CD4-positive, alpha-beta T cell treated with Interleukin-4 for 1 hour (primary cell): ENCODE results near the gene NCKAP1.

Source experiments
- DNase-seq, 2 donors: peaks; one replicate each; pipeline ENCODE4 v3.0.0-alpha.2; 2020 to 2022

The NCKAP1 gene

DNA sequence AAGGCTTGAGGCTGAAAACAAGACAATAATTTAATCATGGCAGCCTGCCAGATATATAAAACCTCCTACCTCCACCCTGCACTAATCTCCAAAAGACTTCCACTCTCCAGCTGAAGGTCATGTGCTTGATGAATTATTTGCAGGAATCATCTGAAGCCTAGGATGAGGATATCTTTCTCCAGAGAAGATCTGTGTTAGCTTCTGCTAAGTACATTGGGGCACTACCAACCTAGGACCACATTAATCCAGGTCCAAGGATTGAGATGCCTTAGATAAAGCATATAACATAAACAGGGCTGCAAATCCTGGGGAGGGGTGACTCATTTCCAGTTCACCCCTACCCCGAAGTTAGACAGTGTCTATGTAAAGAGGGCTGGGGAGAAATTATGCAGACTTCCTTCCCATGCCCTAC, 91.3 kb downstream of the NCKAP1 start:
- no peak for DNase-seq

DNA sequence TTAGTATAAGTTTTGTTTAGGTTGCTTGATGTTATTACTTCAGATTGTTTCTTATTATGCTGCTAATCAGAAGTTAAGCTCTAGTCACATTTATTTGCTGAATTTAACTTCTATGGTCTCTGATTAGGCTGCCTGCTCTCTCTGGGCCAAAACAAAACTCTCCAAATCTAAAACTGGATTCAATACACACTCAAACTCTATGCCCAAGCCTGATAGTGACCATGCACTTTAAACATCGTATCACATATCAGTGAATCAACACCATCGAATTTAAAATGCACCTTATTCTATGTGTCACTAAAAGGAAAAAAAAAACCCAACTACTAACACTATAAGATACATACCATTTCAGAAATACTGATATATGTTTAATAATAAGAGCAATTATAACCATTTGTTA, 94.9 kb downstream of the NCKAP1 start:
- no peak for DNase-seq

DNA sequence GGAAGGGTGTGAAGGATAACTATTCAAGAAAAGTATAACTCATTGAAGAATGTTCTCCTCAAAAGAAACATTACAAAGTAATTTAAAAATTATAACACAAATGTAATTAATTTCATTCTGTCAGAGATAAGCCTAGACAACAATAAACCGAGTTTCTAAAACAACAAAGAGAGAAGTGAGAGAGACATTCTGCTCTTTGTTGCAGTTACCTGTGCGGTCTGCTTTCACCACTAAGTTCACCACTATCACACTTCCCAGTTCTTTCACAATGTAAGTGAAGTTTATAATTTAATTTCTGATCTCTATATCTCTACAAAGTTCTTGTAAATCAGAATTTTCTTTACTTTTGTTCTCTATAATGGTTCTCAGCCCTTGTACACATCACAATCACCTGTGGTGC, 95.5 kb downstream of the NCKAP1 start:
- DNase-seq: no peak

DNA sequence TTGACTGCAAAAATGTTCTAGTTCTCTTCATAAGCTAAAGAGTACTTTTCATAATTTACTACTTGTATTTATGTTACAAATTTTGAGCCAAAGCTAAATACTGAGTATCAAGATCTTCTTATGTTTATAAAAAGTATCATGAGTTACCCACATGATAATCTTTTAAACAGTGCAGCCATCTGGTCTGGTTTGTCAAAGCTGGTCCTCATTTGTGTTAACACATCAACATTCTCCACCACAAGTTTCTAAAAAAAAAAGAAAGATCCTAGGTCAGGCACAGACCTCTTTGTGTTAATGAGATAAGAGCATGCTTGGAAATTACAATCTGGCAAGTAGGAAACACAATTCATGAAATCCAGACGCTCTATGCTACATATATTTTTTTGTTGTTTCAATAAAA, 96.3 kb downstream of the NCKAP1 start:
- DNase-seq: no peak

DNA sequence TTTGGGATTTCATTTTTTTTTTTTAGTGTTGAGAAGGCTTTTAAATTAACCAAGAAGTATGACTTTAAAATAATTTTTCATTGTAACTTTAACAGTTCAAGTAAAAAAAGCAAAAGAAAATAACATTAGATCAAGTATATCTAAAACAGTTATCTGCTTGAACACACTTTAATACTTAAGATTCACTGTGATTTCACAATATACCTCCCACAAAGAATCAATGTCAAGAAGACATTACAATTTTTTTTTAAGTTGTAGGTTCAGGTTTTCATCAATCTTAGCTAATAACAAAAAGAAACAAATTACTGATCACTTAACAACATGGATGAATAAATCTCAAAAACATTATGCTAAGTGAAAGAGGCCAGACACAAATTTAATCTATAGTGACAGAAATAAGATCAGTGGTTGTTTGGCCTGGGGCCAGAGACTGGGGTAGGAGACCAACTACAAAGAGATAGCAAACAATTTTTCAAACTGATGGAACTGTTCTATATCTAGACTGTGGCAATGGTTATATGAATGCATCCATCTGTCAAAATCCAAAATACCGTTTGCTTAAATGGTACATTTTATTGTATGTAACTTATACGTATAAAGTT, 97.0 kb downstream of the NCKAP1 start:
- DNase-seq: no peak

DNA sequence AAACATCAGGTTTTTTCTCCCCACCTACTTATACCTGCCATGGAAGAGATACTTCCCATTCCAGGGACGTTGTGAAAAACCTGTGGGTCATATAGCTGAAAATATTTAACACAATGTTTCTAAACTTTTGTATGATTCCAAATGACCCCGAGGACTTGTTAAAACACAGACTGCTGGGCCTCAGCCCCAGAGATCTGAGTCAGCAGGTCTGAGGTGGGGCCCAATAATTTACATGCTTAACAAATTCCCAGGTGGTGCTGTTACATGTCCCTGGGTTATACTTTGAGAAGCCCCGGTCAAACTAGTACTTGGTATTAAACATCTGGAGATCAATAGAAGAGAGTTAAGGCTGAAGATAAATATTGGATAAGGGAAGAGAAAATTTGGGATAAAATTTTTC, 100.4 kb downstream of the NCKAP1 start:
- DNase-seq: no peak

DNA sequence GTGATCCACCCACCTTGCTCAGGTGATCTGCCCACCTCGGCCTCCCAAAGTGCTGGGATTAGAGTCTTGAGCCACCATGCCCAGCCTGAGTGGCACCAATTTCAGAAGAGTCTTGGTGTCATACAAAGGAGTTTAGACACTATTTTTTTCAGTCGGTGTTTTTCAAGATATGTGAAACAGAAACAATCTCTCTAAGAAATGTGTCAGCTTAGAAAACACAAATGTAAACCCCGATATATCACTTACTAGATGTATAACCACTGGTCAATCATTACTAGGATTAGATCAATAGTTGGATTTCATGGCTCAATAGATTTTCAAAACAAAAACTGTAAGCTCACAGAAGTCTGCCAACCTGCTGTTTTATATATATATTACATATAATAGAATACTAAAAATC, 104.6 kb downstream of the NCKAP1 start:
- no peak for DNase-seq

DNA sequence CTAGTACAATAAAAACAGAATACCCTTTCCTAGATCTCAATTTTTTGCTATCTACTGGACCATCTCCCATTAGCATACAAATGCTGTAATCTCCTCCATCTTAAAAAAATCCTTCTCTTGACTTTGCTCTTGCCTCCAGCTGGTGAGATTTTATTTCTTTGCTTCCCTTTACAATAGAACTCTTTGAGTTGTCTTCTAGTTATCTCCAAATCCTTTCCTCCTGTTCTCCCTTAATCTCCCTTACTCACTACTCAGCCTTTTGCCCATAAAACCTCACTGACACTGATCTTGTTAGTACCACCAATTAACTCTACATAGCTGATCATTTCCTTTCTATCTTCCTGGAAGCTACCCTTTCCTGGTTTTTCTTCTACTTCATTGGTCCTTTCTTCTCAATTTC, 108.3 kb downstream of the NCKAP1 start:
- no peak for DNase-seq

DNA sequence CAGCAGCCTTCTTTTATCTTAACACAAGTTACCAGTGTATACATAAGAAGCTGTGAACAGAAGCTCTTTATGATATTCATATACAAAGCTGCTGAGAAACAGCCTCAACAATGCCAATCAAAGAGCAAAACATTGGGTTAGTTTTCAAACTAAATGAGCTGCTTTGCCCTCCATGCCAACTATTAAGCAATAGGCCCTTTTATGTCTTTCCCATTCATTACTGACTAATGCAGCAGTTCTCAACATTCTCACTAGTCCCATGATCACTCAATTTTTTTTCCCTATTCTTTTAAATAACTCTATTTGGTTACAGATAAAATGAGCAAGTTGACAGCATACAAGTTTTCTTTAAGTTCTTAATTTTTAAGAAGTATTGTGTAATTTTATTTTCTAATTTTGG, 114.0 kb downstream of the NCKAP1 start:
- no peak for DNase-seq

DNA sequence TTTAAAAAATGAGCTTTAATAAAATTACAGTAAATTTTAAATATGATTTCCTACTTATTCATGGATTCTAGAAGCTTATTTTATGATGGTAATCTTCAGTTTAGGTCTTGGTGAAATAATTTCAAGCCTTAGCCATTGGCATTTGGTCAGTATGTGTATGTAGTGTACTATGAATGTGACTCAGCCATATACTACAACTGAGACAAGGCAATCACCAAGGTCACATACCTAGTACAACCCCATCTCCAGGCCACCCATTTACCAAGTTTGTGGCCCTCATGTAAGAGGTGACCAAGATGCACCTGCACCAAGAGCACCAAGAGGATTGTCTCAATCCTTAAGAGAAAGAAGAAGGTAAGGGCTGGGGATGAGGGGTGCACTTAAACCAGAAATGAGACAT, 117.0 kb downstream of the NCKAP1 start:
- no peak for DNase-seq

DNA sequence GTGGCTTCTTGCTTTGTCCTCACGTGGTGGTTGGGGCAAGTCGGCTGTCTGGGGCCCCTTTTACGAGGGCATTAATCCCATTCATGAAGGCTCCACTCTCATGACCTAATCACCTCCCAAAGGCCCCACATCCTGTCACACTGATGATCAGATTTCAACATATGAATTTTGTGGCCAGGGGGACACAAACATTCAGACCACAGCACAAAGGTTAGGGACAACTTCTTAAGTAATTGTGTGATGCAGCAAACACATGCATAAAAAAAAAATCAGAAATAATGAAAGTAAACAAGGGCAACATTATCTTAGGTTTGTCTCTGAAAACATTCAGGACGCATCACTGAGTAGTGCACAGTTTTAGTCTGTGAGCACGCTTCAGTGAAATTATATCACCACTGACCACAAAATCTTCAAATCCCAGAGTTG, 117.6 kb downstream of the NCKAP1 start:
- DNase-seq: no peak

DNA sequence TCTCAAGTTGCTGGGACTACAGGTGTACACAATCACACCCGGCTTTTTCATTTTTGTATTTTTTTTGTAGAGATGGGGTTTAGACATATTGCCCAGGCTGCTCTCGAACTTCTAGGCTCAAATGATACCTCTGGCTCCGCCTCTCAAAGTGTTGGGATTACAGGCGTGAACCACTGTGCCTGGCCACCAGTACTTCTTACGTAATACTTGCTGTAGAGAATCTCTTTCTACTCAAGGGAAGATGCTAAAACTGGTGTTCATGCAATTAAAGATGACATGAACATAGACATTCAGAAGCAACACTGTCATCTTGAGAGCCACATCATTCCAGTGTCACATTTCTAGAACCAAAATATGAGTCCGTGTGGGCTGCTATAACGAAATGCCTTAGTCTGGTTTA, 118.2 kb downstream of the NCKAP1 start:
- DNase-seq: no peak

DNA sequence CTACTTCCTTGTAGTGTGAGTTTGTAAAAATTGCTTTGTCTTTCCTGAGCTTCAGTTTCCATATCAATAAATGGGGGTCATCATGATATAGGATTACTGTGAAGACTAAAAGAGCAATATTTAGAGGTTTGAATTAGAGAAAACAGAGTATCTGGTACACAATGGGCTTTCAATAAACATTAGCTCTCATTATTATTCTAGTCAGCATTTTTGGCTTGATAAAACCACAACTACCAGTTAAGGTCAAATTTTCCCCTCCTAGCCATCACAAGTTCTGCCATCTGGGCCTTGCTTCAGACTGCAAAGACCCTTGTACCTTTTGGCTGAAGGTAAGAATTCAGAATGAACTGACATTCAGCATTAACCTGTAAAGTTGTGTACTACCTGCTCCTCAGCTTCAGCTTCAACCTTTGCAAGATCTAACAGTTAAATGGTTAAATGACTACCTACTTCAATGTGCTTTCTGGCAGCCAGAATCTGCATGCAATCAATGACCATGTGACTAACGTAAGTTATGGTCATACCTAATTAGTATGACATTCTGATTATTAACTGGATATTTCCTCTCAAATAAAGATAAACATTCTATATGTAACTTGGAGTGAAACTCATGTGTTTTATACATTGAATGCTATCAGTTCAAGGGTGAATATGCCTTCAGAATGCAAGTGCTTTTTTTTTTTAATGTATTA, 119.2 kb downstream of the NCKAP1 start:
- no peak for DNase-seq

DNA sequence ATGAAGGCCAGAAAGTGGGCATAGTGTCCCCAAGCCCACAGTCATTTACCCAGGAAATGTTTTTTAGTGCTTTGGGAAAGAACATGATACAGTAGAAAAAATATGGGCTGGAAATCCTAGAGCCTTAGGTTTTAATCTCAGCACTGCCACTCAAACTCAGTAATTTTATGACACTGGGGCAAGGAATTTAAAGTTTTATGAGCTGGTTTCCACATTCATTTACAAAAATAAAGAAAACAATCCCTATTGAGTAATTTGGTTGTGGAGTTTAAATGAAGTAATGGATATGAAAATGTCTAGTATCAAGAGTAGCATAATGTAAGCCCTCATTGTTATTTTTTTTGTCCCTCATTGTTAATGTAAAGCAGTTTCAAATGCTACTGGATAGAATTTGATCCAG, 120.3 kb downstream of the NCKAP1 start:
- no peak for DNase-seq

DNA sequence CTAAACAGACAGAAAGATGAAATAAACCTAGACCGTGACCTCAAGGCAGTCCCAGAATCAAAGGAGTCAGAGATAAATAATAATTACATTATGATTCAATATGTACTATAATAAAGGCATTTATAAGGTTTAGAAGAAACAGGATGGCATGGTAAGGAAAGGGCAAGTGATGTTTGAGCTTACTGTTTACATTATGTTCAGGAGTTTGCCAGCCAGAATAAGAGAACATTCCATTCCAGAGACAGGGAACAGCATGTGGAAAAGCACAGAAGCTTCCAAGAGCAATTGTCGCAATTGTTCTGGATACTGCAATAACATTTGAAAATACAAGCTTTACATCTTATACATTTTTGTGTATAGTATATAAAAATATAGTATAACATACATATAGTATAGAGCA, 121.8 kb downstream of the NCKAP1 start:
- no peak for DNase-seq

DNA sequence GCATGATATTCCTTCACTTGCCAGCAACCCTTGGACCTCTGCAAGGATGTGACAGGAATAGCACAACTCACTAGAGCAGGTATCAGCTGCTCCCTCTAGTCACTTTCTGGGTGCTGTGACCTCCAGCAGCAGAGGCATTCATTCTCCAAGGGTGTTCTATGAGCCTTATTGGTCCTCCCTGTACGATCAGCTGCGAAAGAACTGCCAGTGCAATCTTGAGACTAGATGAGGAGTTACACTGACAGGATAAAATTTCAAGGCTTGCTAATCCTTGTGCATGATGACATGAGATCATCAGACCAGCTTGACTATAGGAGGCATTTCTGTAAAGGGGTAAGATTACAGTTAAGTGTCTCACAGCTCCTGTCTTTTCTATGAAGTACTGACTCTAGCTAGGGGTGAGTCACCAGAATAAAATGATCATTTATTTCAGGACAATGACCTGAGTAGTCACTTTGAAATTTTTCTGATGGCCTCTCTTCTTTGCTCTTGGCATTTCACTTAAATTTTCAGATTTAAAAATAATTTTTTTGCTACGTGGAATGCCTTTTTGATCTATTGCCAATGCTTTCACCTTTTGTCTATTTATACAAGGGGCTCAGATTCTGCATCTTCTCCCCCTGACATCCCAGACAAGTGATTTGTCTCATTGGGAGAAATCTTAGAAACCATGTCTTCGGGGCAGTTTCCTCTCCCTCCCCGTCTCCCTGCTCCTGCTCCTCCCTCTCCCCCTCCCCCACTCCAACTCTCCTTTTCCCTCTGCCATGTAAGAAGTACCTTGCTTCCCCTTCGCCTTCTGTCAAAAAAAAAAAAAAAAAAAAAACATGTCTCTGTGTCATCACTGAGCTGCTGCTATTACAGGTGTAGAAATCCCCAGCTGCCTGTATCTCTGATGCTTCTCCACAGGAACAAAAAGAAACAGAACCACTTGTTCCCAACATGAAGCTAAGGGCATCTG, 122.6 kb downstream of the NCKAP1 start:
- DNase-seq: no peak

DNA sequence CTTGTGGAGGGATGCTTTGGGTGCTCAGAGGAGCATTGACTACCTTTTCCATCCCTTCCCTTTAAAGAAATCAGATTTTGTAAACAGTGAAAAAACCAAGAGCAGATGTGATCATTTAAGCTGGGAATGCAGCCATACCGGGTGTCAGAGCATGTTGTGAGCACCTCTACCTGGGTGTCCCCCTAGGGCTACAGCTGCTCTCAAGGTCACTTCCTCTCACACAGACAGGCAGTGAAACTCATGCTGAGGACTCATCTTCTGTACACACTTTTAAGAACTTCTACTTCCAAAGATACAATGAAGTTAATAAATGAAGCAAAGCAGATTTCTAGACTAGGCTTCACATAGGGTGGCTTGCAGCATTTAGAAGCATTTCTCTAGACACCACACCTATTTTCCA, 123.4 kb downstream of the NCKAP1 start:
- no peak for DNase-seq

DNA sequence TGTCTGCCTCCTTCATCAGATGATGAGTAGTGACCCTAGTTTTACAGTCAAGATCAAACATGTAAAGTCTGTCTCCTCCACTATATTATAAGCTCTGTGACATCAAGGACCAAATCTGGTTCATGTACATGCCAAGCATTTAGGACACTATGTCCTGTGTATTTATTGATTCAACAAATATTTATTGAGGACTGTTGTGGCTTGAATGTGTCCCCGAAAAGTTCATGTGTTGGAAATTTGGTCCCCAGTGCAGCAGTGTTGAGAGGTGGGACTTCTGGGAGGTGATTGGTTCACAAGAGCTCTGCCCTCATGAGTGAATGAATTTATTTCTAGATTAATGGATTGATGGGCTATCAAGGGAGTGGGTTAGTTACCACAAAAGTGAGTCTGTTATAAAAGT, 125.2 kb downstream of the NCKAP1 start:
- no peak for DNase-seq

DNA sequence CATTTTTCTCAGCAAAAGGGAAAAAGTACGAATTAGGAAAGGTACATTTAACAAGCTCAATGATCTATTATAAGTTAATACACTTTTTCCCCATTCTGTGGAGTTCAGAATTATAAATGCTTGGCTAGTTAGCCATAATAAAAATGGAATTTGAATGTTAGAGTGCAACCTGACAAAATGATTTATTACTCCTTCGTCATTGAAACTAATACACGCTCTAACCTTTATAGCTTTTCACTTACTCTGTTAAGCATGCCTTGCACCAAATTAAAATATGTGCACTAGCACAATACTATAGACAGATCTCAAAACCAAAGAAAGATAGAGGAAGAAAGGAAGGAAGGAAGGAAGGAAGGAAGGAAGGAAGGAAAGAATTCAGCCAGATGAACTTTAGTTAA, 125.7 kb downstream of the NCKAP1 start:
- no peak for DNase-seq

DNA sequence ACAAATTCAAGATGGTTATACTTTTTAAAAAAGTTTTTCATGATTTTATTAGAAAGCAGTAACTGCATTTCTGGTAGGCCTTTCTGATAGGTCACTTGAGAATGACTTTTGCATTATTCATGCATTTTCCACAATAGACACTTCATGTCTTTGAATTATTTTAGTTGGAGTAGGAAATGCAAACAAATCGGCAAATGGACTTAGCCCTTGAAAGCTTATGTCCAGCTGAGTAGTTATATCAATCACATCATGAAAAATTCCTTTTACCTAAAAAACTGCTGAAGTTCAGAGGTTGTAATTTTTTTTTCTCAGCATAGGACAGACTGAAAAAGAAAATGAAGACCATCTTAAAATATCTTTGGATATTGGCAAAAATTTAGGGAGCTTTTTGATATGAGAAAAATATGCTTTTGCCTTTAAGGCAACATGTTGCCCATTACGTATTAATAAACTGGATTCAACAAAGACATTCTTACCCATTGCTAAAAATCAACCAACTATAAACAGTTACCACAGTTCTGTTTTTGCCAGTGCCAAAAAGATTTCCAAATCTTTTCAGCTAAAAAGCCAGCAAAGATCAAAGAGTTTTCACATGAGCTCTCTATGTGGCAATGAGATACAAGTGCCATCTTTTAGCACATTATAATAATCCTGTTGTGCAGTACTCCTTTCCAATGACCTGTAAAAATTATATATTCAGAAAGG, 126.3 kb downstream of the NCKAP1 start:
- no peak for DNase-seq

DNA sequence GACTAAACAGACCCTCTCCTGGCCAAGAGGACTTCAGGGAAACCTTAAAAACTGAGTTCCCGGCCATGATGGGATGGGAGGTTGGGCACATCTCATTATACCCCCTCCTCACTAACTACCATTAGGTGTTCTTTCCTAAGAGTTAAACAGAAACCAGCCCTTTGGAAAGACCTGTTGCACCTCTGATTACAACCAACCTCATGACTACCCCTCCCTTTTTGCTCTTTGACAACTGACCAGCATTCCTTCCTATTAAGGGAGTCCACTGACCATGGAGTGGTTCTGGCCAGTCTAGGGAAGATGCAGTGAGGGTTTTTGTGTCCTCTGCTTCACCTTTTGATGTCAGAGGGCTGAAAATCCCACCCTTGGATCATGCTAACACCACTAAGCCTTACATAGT, 127.3 kb downstream of the NCKAP1 start:
- DNase-seq: no peak

DNA sequence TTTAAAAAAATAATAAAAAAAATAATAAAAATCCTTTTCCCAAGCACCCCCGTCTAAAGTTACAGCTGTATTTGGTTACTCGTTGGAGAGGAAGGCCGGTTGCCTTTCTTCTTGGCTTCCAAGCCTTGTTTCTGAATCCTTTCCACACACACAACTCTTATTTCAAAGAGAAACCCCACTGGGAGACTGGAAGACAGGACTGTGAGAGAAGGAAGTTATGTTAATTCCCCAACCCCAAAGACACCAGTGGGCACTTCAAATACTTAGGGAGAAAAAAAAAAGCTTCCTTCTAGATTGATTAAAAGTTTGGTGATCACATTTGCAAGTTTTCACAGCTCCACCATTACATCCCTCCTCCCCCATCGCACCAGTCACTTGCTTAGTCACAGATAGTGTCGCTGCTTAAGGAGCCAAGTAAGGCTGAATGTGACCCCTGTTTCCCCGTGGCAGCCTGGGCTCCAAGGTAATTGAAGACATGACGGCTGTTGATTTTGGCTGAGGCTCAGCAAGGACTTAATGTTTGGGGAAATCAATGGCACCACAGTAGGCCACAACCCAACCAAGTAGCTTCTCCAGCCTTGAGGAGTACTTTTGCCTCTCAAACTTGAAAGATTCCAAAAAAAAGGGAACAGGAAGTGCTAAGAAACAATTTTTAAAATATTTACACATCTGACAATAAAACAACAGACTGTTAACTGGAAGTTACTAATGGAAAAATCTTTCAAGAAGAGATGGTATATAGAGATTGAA, 131.0 kb downstream of the NCKAP1 start:
- DNase-seq: no peak

DNA sequence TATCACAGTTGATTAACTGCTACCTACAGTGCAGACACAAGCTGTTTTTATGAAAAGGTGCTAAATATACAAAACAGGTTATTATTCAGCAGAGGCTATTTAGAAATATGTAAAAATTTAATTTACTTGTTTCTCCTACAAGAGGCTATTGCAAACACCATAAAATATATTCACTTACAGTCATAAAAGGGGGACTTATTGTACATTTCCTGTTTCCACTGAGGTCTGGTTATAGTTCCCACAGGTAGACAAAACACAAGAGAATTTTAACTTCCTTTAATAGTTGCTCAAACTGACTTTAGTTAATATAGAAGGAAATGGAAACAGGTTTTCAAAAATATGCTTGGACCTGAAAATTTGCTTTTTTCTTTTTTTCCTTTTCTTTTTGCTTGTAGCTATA, 131.8 kb downstream of the NCKAP1 start:
- no peak for DNase-seq
